ENCODE measurements around the gene TNFAIP3.
A peak's percentile ranks its signal among the peaks of the same experiment; 100 is the strongest.

Gene TNFAIP3

GRCh38 chr6:137904822-137905617 lies 38.0 kb downstream of the TNFAIP3 start:
- peak; percentile 85 for DNase-seq

GRCh38 chr6:137906020-137906472 lies 39.0 kb downstream of the TNFAIP3 start:
- no peak for DNase-seq

GRCh38 chr6:137907170-137907569 lies 40.1 kb downstream of the TNFAIP3 start:
- no peak for DNase-seq

GRCh38 chr6:137909533-137909932 lies 42.5 kb downstream of the TNFAIP3 start:
- DNase-seq: no peak

DNA sequence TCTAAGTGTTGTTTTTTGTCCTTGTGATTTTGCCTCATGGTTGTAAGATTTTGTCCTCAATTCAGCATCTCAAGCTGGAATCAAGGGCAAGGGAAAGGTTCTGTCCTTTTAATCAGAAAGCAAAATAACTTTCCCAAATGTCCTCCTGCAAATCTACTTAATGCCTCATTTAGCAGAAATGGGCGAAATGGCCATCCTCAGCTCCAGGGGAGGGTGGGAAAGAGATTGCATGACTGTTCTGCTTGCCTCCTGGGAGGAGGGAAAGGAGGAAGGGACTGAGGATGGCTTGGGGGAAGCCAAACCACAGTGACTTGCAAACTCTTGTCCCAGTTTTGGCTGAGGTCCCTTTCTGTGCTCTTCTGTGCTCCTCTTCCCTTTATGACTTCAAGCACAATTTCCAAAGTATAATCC lies 43.4 kb downstream of the TNFAIP3 start:
- DNase-seq: peak; percentile 64

DNA sequence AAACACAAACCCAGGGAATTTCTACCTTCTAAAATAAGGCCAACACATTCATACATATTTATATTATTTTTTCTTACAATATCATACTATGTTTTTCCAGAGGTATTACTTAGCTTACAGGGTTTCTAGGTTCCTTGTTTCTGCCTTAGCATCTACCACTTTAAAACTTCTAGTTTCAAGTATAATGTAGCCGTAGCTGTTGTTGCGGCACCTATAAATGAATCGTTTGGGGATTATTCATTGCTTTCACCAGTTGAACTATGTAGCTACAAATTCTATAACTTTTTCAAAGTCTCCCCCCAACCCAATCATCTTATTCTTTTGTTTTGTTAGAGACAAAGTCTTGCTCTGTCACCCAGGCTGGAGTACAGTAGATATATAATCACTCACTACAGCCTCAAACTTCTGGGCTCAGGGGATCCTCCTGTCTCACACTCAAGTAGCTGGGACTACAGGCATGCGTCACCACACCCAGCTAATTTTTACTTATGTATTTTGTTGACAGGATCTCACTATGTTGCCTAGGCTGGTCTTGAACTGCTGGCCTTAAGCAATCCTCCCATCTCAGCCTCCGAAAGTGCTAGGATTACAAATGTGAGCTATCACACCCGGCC lies 43.9 kb downstream of the TNFAIP3 start:
- DNase-seq: no peak

- DNase-seq: no peak
Observed at GRCh38 chr6:137911675-137912191, 44.7 kb downstream of the TNFAIP3 start.

- DNase-seq: no peak
Observed at GRCh38 chr6:137912813-137913212, 45.8 kb downstream of the TNFAIP3 start.

- no peak for DNase-seq
Observed at GRCh38 chr6:137913434-137913833, 46.4 kb downstream of the TNFAIP3 start.

- no peak for DNase-seq
Observed at GRCh38 chr6:137913996-137914529, 47.0 kb downstream of the TNFAIP3 start.

GRCh38 chr6:137914530-137915193 lies 47.6 kb downstream of the TNFAIP3 start:
- peak; percentile 29 for DNase-seq

GRCh38 chr6:137915790-137916189 lies 48.7 kb downstream of the TNFAIP3 start:
- peak; percentile 28 for DNase-seq

GRCh38 chr6:137917551-137918325 lies 50.7 kb downstream of the TNFAIP3 start:
- DNase-seq: no peak

DNA sequence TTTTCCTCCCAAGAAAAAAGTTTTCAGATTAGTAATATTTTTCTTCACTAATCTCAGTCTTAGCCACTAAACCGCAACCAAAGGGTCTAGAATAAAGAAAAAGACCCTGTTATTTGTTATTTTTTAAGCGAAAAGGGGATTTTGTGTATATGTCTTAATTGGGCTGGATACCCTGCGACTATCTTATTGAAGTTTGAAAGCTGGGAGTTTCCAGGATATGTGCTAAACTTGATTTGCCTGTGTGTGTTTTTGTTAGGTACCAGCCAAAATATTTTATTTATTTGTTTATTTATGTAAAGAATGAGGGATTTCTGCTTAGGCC lies 52.4 kb downstream of the TNFAIP3 start:
- no peak for DNase-seq

DNA sequence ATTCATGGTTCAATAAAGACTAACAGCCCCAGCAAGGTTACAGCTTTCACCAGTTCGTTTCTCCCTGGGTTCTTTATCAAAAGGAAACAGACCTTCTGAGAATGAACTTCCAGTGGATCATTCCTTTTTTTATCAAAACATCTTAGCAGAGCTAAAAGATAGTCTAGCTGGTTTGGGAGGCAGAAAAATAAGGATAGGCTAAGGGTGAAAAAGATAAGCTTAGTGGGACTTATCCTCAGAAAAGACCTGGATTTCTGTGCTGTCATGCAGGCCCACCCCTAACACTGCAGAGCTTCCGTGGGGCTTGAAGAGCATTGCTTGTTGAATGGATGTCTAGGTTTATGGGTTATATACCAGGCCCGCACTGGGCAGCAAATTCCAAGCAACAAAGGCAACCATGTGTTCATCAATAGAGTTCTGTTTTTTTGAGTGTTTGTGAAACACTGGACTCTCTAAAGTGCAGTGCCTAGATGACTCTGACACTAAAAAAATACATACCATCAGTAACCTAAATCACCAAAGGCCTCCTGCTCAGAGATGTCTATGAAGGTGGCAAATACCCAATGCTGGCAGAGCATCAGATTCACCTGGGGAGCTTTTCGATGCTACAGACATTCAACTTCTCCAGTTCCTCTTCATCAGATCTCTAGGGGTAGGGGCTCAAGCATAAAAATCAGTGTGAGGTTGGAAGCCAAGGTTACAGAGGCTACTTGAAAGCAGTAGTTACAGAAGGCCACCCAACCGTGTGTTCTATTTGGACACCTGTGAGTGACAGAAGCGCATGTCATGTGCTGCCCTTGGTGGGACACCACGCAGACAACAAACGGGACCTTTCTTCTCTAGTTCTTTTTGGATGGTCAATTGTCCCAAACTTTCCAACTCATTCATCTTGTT lies 53.0 kb downstream of the TNFAIP3 start:
- no peak for DNase-seq

DNA sequence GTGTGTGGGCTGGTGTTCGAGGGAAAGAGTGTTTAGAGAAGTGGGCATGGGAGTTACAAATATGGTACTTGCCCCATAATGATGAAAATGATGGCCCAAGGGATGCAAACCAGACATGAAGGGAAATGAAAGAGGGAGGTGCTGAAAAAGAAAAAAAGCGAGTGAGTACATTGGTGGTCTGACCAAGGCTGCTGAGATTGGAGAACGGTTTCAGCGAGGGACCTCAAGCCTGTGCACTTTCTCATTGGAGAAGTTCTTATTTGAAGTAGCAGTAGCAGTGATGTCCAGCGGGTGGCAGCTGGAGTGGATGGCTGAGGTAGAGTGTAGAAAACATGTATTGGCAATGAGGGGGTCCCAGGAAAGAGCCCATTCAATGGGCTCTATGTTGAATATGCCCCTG lies 54.8 kb downstream of the TNFAIP3 start:
- DNase-seq: peak; percentile 40

GRCh38 chr6:137923866-137924653 lies 57.0 kb downstream of the TNFAIP3 start:
- no peak for DNase-seq

DNA sequence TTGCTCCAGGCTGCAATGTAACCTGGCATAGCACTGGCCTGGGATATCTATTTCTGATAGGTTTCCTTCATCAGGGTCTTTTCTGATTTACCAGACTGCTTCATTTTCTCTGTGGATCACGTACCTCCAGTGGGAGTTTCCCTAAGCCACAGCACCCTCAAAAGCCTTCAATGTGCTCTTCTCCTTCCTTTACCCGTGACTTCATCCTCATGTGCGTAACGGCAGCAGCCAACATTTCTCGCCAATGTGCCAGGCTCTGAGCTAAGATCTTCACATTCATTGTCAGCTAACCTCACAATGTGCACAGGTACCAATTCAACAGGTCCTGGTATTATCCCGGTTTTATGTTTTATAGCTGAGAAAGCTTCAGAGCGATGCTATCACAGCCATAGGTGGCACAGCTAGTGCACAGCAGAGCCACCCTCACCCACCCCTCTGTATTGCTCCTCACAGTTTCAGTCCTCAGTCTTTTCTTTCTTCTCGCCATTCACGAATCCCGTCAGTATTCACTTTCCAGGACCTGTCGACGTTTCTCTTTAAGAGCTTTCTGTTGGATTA lies 58.2 kb downstream of the TNFAIP3 start:
- DNase-seq: peak; percentile 27

DNA sequence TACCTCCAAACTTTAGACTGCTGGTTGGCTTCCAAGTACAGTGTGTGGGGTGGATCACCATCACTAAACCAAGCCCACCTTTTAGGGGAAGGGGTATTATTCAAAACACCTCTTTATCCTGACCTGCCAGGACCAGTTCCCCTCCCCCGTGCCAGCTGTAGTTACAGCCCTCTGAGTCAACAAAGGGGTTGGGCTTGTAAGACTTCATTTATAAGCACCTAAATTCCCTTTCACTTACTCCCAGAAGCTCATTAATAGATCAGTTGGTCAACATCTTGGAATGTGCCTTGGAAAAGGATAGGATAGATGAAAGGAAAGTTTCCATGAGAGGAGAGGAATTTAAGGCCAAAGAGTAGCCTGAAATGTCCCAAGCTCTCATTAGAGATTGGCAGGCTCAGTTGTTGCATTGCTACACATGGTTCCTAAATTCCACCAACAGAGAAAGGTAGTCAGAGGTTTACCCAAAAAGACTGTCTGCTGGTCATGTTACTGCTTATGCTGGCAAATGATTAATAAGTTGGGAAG lies 59.2 kb downstream of the TNFAIP3 start:
- no peak for DNase-seq

- no peak for DNase-seq
Observed at GRCh38 chr6:137926985-137927384, 59.9 kb downstream of the TNFAIP3 start.
